ENCODE results near the gene COMMD9.

DNA sequence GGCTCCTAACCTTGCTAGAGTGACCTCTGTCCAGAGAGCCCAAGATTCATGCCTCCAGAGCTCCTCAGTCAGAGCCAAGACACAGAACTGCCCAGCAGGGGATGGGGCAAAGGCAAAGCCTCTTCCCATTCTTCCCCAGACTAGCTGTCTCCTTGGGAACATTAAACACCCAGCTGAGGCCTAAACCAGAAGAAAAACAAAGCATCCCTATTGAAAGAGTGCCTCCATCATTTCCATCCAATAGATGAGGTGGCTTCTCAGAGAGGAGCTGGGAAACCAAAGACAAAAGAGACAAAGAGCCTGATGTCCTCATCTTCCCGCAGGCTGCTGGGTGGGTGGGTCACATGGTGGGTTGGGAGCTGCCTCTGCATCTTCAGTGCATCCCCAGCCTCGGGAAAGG lies 37.4 kb downstream of the COMMD9 start:
- TF ChIP-seq FOSL1 (IDR thresholded peaks at IDR 0.05; ENCODE audit: insufficient read depth, low read depth, low read length): no peak
- TF ChIP-seq EZH2 (IDR thresholded peaks at IDR 0.05; ENCODE audit: low read depth, low read length, severe bottlenecking): no peak
- TF ChIP-seq, protein P1, sequence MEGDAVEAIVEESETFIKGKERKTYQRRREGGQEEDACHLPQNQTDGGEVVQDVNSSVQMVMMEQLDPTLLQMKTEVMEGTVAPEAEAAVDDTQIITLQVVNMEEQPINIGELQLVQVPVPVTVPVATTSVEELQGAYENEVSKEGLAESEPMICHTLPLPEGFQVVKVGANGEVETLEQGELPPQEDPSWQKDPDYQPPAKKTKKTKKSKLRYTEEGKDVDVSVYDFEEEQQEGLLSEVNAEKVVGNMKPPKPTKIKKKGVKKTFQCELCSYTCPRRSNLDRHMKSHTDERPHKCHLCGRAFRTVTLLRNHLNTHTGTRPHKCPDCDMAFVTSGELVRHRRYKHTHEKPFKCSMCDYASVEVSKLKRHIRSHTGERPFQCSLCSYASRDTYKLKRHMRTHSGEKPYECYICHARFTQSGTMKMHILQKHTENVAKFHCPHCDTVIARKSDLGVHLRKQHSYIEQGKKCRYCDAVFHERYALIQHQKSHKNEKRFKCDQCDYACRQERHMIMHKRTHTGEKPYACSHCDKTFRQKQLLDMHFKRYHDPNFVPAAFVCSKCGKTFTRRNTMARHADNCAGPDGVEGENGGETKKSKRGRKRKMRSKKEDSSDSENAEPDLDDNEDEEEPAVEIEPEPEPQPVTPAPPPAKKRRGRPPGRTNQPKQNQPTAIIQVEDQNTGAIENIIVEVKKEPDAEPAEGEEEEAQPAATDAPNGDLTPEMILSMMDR (IDR thresholded peaks at IDR 0.05; ENCODE audit: control extremely low read depth in 1 of 3, insufficient read depth in 1 of 3, low read depth in 1 of 3, low read length in 3 of 3): no peak
- TF ChIP-seq, protein P2, sequence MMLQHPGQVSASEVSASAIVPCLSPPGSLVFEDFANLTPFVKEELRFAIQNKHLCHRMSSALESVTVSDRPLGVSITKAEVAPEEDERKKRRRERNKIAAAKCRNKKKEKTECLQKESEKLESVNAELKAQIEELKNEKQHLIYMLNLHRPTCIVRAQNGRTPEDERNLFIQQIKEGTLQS (IDR thresholded peaks at IDR 0.05; ENCODE audit: insufficient read depth, low read depth, low read length): no peak
- no peak for TF ChIP-seq POLR2A (IDR thresholded peaks at IDR 0.05; ENCODE audit: control extremely low read depth in 1 of 2, low read depth in 2 of 2, low read length in 2 of 2)
- TF ChIP-seq POLR2AphosphoS5 (IDR thresholded peaks at IDR 0.05; ENCODE audit: low read depth, low read length): no peak
- no peak for TF ChIP-seq BRCA1 (IDR thresholded peaks at IDR 0.05; ENCODE audit: low read depth, low read length)
- TF ChIP-seq, protein P3, sequence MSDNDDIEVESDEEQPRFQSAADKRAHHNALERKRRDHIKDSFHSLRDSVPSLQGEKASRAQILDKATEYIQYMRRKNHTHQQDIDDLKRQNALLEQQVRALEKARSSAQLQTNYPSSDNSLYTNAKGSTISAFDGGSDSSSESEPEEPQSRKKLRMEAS (IDR thresholded peaks at IDR 0.05): no peak
- TF ChIP-seq YY1 (IDR thresholded peaks at IDR 0.05; ENCODE audit: low read depth, low read length): no peak
- no peak for TF ChIP-seq SRF (IDR thresholded peaks at IDR 0.05; ENCODE audit: low read depth, low read length)
- TF ChIP-seq ZNF274 (IDR thresholded peaks at IDR 0.05; ENCODE audit: borderline replicate concordance, extremely low read depth, low read length): no peak

Data from H1 (cell line).